ENCODE measurements around the gene FHDC1.

DNA sequence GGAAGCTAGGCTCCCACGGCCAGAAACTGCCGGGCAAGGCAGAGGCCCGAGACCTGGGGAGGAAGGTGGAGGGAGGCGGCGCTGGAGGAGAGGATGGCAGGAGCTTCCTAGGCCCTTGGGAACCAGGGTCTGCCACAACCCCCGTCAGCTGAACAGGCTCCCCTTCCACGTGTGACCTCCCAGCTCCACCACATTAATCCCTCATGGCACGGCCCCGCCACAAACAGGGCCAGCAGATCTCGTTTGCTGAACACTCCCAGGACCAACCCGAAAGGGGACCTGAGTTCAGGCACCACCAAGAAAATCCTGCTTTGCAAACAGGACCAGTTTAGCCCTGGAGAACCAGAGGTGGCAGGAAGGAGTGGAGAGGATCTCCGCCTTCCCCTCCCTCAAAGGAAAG lies 62.7 kb downstream of the FHDC1 start:
- TF ChIP-seq, protein P1, sequence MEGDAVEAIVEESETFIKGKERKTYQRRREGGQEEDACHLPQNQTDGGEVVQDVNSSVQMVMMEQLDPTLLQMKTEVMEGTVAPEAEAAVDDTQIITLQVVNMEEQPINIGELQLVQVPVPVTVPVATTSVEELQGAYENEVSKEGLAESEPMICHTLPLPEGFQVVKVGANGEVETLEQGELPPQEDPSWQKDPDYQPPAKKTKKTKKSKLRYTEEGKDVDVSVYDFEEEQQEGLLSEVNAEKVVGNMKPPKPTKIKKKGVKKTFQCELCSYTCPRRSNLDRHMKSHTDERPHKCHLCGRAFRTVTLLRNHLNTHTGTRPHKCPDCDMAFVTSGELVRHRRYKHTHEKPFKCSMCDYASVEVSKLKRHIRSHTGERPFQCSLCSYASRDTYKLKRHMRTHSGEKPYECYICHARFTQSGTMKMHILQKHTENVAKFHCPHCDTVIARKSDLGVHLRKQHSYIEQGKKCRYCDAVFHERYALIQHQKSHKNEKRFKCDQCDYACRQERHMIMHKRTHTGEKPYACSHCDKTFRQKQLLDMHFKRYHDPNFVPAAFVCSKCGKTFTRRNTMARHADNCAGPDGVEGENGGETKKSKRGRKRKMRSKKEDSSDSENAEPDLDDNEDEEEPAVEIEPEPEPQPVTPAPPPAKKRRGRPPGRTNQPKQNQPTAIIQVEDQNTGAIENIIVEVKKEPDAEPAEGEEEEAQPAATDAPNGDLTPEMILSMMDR (IDR thresholded peaks at IDR 0.05), result no peak
- TF ChIP-seq ZFX (IDR thresholded peaks at IDR 0.05; ENCODE audit: borderline replicate concordance), result no peak
